B cell (primary cell): ENCODE results near the gene CTIF. TPM values are rescaled to one million over a fixed set of nuclear protein-coding genes. Genes with fewer than 3 reads are reported as not detected.
A peak's percentile ranks its signal among the peaks of the same experiment; 100 is the strongest.

Source experiments
- ATAC-seq: fragments of 200-7000 bp; cut with Tn5 transposase; one replicate; pipeline ENCODE4 v1.10.0; 2021; ENCODE audit warnings: low read depth, mild to moderate bottlenecking, moderate number of reproducible peaks, moderate library complexity
- CTCF ChIA-PET: fragments of 350-600 bp; sonication (Branson Sonifier 250); formaldehyde crosslinking; loops from one replicate; lab custom pipeline; 2021; ENCODE audit warnings: antibody characterized with exemption, inconsistent platforms; lab: Charles Lee
- POLR2A ChIA-PET: fragments of 350-600 bp; sonication (Branson Sonifier 250); formaldehyde crosslinking; loops from one replicate; lab custom pipeline; 2021; ENCODE audit warnings: antibody characterized with exemption; lab: Charles Lee
- DNase-seq: peaks from one replicate; pipeline ENCODE4 v3.0.0; 2013
- H2AFZ ChIP-seq: 2 replicates; pipeline ENCODE4 v1.6.1; 2012; ENCODE audit warnings: mild to moderate bottlenecking, low read depth, low read length; ENCODE audit not compliant: insufficient read depth, poor library complexity, severe bottlenecking
- H3K27ac ChIP-seq, 2 donors: 1 replicate in 1 of 2; 2 replicates in 1 of 2; pipeline ENCODE4 v1.5.1; 2012 to 2013; ENCODE audit warnings: low read length in 2 of 2, mild to moderate bottlenecking in 2 of 2, moderate library complexity in 1 of 2
- H3K27me3 ChIP-seq, 4 experiments: fragments of 200-600 bp in 1 of 4; sonication (generic) in 1 of 4; replicated peaks in 1 of 4; 1 replicate in 2 of 4; 2 replicates in 2 of 4; pipeline versions ENCODE4 v1.6.1 to v1.7.0; 2013 to 2016; ENCODE audit warnings: low read length in 3 of 4, mild to moderate bottlenecking in 2 of 4, mixed read lengths in 1 of 4, moderate library complexity in 1 of 4; ENCODE audit not compliant: insufficient read depth in 4 of 4, control insufficient read depth in 3 of 4; ENCODE audit errors: control extremely low read depth in 1 of 4
- H3K36me3 ChIP-seq, 2 experiments: replicated peaks in 1 of 2; 1 replicate in 1 of 2; 2 replicates in 1 of 2; pipeline versions ENCODE4 v1.6.1 to v1.7.1; 2013; ENCODE audit warnings: low read length in 1 of 2; ENCODE audit not compliant: insufficient read depth in 2 of 2, control insufficient read depth in 1 of 2; ENCODE audit errors: control extremely low read depth in 1 of 2, extremely low read depth in 1 of 2
- H3K4me1 ChIP-seq, 2 donors: fragments of 200-600 bp in 1 of 2; sonication (generic) in 1 of 2; 1 replicate in 1 of 2; 2 replicates in 1 of 2; pipeline versions ENCODE4 v1.5.1 to v1.6.1; 2013 to 2017; ENCODE audit warnings: low read length in 2 of 2; ENCODE audit not compliant: control insufficient read depth in 2 of 2, insufficient read depth in 2 of 2
- H3K4me2 ChIP-seq: replicated peaks from 2 replicates; pipeline ENCODE3; 2012; ENCODE audit warnings: mild to moderate bottlenecking, low read depth, low read length; ENCODE audit not compliant: poor library complexity, severe bottlenecking
- H3K4me3 ChIP-seq, 5 experiments: fragments of 200-600 bp in 1 of 5; sonication (generic) in 1 of 5; 1 replicate in 3 of 5; 2 replicates in 2 of 5; pipeline versions ENCODE4 v1.5.1 to v1.7.0; 2011 to 2016; ENCODE audit warnings: low read length in 4 of 5, mild to moderate bottlenecking in 4 of 5, low read depth in 2 of 5, control low read depth in 1 of 5, moderate library complexity in 1 of 5; ENCODE audit not compliant: insufficient read depth in 1 of 5; ENCODE audit errors: control extremely low read depth in 1 of 5, extremely low read depth in 1 of 5
- H3K79me2 ChIP-seq: fragments of 200-600 bp; sonication (generic); one replicate; pipeline ENCODE4 v1.6.0; 2016; ENCODE audit warnings: low read length; ENCODE audit not compliant: control insufficient read depth, insufficient read depth
- H3K9ac ChIP-seq: fragments of 200-600 bp; sonication (generic); 2 replicates; pipeline ENCODE4 v1.6.1; 2017; ENCODE audit warnings: mild to moderate bottlenecking, low read length, moderate library complexity
- H3K9me3 ChIP-seq, 3 donors: one replicate each; pipeline versions ENCODE4 v1.6.1 to v1.7.1; 2013; ENCODE audit warnings: low read length in 2 of 3; ENCODE audit not compliant: control insufficient read depth in 2 of 3, insufficient read depth in 1 of 3; ENCODE audit errors: control extremely low read depth in 1 of 3
- H4K20me1 ChIP-seq: 2 replicates; pipeline ENCODE4 v1.6.0; 2012; ENCODE audit warnings: mild to moderate bottlenecking, low read length; ENCODE audit not compliant: insufficient read depth, control insufficient read depth, poor library complexity, severe bottlenecking
- H3K27ac Mint-ChIP-seq: one replicate; pipeline ENCODE4 v1.8.0; 2021; ENCODE audit warnings: mixed read lengths
- H3K27me3 Mint-ChIP-seq: one replicate; pipeline ENCODE4 v1.8.0; 2021; ENCODE audit warnings: mixed read lengths
- H3K4me1 Mint-ChIP-seq: one replicate; pipeline ENCODE4 v1.8.0; 2021; ENCODE audit warnings: mixed read lengths
- H3K4me3 Mint-ChIP-seq: one replicate; pipeline ENCODE4 v1.8.0; 2021; ENCODE audit warnings: mixed read lengths
- H3K9me3 Mint-ChIP-seq: one replicate; pipeline ENCODE4 v1.8.0; 2022; ENCODE audit warnings: mixed read lengths; ENCODE audit not compliant: insufficient read depth
- CTCF ChIP-seq: fragments of 200-600 bp; IDR thresholded peaks from one replicate; pipeline ENCODE4 v1.8.0; 2022; ENCODE audit warnings: antibody characterized with exemption, mild to moderate bottlenecking
- EZH2 ChIP-seq: IDR thresholded peaks from 2 replicates; pipeline ENCODE4 v1.6.1; 2012; ENCODE audit warnings: borderline replicate concordance, low read depth, mild to moderate bottlenecking, moderate library complexity, low read length; ENCODE audit not compliant: insufficient read depth, poor library complexity, severe bottlenecking
- WGBS: methylation state at CpG from one replicate; pipeline ENCODE4 v1.1.5; 2013; ENCODE audit warnings: missing lambda C conversion rate; ENCODE audit not compliant: insufficient coverage; 5-methylcytosine and 5-hydroxymethylcytosine counted together
- intact Hi-C: fragments of 100-400 bp; cut with micrococcal nuclease; formaldehyde crosslinking; loops from one replicate; pipeline ENCODE4 v1.10.0; 2022
- polyA plus RNA-seq: library from polyadenylated mRNA; depleted of rRNA; stranded (reverse); fragments of >200 nt; gene quantifications from 2 replicates; pipeline ENCODE4 v1.2.3, GENCODE V29; 2012
- total RNA-seq, 2 donors: library from RNA; stranded (reverse); fragments of 120-200 nt in 1 of 2; gene quantifications; 1 replicate in 1 of 2; 2 replicates in 1 of 2; pipeline versions ENCODE4 v1.2.3 to v1.2.4, GENCODE V29; 2013 to 2022

CTIF gene
- total and polyA plus RNA-seq, 2 donors (not counting 1 experiment from before 2014, with no cell fraction given): 3.6 to 16.2 TPM

- no peaks in the 10 kb centered on the region for H3K27me3 Mint-ChIP-seq
- peaks cover 58% of the 10 kb centered on the region for H3K4me1 Mint-ChIP-seq
Measured at GRCh38 chr18:48782381-48782861, 243.6 kb downstream of the CTIF start.

More at GRCh38 chr18:48782381-48782861, 243.6 kb downstream of the CTIF start:
- POLR2A ChIA-PET: no interaction called here
- peaks cover 57 to 74% of the 10 kb centered on the region in 2 donors for H3K4me1 ChIP-seq
- H3K36me3 ChIP-seq: no peaks in the 10 kb centered on the region
- H2AFZ ChIP-seq: no peak overlapping the region
- no peaks in the 10 kb centered on the region for H3K27me3 ChIP-seq
- Mint-ChIP-seq H3K27ac (no peak overlapping the region), H3K4me3 (no peak overlapping the region), H3K9me3 (no peaks in the 10 kb centered on the region)
- H4K20me1 ChIP-seq: no peaks in the 10 kb centered on the region
- no peak for ATAC-seq
- no peaks in the 10 kb centered on the region for H3K9me3 ChIP-seq
- no peaks in the 10 kb centered on the region for H3K79me2 ChIP-seq
- CTCF ChIA-PET: interaction anchor here (1.3 to 1.6 kb wide), 2 partner anchors 175 to 260 kb away, joined by 3 to 5 read pairs; no protein-coding TSS in a partner anchor
- no peak overlapping the region for H3K4me3 ChIP-seq
- no peak for TF ChIP-seq EZH2
- no peak for TF ChIP-seq CTCF
- intact Hi-C loops: no loop called here
- no peak overlapping the region for H3K27ac ChIP-seq
- 61% methylated on average over 5 of the region's 11 CpGs for WGBS
- H3K4me2 ChIP-seq: peak overlapping the region; percentile 48
- H3K9ac ChIP-seq: no peak overlapping the region
- DNase-seq: no peak
